Measurements from ENCODE around the gene S1PR2. TPM values are rescaled to one million over a fixed set of nuclear protein-coding genes. Genes with fewer than 3 reads are reported as not detected.
"Not testable (repeated sequence)": the region's sequence is repeated elsewhere in the genome, so short reads cannot be mapped to it uniquely, and the experiment has no call there.

The S1PR2 gene
- total RNA-seq, 2 donors from 2014 or later, result 4.5 to 8.5 TPM

GRCh38 chr19:10207026-10207425 is 24.1 kb downstream of the S1PR2 start:
- Histone ChIP-seq H3K4me1 (replicated peaks) (no peaks in the 10 kb centered on the region), H3K36me3 (no peaks in the 10 kb centered on the region), H3K27me3 (replicated peaks; ENCODE audit: insufficient read depth) (no peaks in the 10 kb centered on the region), H3K4me3 (no peak overlapping the region), H3K27ac (no peak overlapping the region), H3K9me3 (no peaks in the 10 kb centered on the region)
- no peak for TF ChIP-seq POLR2AphosphoS5 (IDR thresholded peaks at IDR 0.05)
- TF ChIP-seq, protein P1, sequence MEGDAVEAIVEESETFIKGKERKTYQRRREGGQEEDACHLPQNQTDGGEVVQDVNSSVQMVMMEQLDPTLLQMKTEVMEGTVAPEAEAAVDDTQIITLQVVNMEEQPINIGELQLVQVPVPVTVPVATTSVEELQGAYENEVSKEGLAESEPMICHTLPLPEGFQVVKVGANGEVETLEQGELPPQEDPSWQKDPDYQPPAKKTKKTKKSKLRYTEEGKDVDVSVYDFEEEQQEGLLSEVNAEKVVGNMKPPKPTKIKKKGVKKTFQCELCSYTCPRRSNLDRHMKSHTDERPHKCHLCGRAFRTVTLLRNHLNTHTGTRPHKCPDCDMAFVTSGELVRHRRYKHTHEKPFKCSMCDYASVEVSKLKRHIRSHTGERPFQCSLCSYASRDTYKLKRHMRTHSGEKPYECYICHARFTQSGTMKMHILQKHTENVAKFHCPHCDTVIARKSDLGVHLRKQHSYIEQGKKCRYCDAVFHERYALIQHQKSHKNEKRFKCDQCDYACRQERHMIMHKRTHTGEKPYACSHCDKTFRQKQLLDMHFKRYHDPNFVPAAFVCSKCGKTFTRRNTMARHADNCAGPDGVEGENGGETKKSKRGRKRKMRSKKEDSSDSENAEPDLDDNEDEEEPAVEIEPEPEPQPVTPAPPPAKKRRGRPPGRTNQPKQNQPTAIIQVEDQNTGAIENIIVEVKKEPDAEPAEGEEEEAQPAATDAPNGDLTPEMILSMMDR (IDR thresholded peaks at IDR 0.05), result no peak
- TF ChIP-seq POLR2A (IDR thresholded peaks at IDR 0.05), result no peak
- 100% methylated on average over 1 of the region's 1 CpG for WGBS
- intact Hi-C loops (cut with DNase I), result no loop called here
- DNase-seq (ENCODE audit: low spot score), result no peak

DNA sequence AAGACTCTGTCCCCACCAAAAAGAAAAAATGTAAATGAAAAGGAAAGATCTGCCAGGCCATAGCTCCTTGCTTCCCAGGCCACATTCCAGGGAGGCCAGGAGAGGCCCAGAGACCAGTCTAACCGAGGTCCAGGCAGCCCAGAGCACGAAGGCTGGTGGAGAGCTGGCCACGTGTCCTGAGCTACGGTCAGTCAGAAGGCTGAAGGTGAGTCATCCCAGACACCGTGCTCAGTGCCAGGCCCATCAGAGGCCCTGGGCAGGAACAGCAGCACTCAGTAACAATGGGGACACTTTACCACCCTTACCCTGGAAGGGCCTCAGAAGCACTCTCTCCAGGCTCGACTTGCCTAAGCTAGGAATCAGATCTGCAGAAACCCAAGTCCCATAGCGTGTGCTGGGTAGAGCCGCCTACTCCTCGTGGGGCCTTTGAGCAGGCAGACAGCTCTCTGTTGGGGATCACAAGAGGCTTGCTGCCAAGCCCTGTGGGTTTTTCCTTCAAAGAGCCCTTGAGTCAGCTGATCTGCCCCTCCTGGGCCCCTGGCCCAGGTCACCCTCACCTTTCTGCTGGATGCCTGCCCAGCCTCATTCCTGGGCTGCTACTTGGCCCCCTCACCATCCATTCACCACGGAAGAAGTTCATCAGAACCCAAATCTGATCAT is 24.8 kb downstream of the S1PR2 start:
- intact Hi-C loops (cut with DNase I), result no loop called here
- WGBS, result 65% methylated on average over 10 of the region's 10 CpGs
- no peak overlapping the region for H3K4me3 ChIP-seq
- H3K4me1 ChIP-seq (replicated peaks), result no peaks in the 10 kb centered on the region
- no peak for DNase-seq (ENCODE audit: low spot score)
- no peak overlapping the region for H3K27ac ChIP-seq
- no peaks in the 10 kb centered on the region for H3K9me3 ChIP-seq
- no peaks in the 10 kb centered on the region for H3K36me3 ChIP-seq
- H3K27me3 ChIP-seq (replicated peaks; ENCODE audit: insufficient read depth), result no peaks in the 10 kb centered on the region
- no peak for TF ChIP-seq POLR2A (IDR thresholded peaks at IDR 0.05)
- no peak for TF ChIP-seq POLR2AphosphoS5 (IDR thresholded peaks at IDR 0.05)
- TF ChIP-seq, protein P1 (IDR thresholded peaks at IDR 0.05), result no peak

DNA sequence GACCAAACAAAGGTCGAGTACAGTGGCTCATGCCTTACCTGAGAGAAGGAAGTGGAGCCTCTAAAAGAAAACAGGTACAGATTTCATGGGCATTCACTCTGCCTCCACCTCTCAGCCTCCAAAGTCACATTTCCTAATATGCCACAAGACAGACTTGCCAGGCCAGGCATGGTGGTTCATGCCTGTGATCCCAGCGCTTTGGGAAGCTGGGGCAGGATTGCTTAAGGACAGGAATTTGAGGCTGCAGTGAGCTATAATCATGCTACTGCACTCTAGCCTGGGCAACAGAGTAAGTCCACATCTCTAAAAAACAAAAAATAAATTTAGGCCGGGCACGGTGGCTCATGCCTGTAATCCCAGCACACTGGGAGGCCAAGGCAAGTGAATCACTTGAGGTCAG is 25.5 kb downstream of the S1PR2 start:
- TF ChIP-seq POLR2A (IDR thresholded peaks at IDR 0.05), result no peak
- H3K27ac ChIP-seq, result no peak overlapping the region
- intact Hi-C loops (cut with DNase I), result no loop called here

DNA sequence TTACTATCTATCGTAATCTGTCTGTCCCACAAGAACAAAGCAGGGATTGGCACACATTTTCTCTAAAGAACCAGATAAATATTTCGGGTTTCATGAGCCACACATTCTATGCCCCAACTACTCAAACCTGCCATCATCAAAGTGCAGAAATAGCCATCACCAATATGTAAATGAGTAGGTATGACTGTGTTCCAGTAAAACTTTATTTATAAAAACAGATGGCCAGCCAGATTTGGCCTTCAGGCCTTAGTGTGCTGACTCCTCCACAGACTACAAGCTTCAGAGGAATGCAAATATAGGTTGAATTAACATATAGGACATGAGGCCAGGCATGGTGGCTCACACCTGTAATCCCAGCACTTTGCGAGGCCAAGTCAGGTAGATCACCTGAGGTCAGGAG is 27.4 kb downstream of the S1PR2 start:
- H3K27ac ChIP-seq, result no peak overlapping the region
- no peaks in the 10 kb centered on the region for H3K9me3 ChIP-seq
- intact Hi-C loops (cut with DNase I), result no loop called here
- H3K36me3 ChIP-seq, result no peaks in the 10 kb centered on the region
- no peaks in the 10 kb centered on the region for H3K4me1 ChIP-seq (replicated peaks)
- H3K27me3 ChIP-seq (replicated peaks; ENCODE audit: insufficient read depth), result no peaks in the 10 kb centered on the region
- H3K4me3 ChIP-seq, result no peak overlapping the region
- DNase-seq (ENCODE audit: low spot score), result no peak
- whole genome bisulfite sequencing, result 95% methylated on average over 3 of the region's 3 CpGs
- no peak for TF ChIP-seq POLR2AphosphoS5 (IDR thresholded peaks at IDR 0.05)
- TF ChIP-seq, protein P1 (IDR thresholded peaks at IDR 0.05), result no peak
- TF ChIP-seq POLR2A (IDR thresholded peaks at IDR 0.05), result no peak

More for the DNA sequence above, 25.5 kb downstream of the S1PR2 start:
- Histone ChIP-seq H3K9me3 (no peaks in the 10 kb centered on the region), H3K36me3 (no peaks in the 10 kb centered on the region), H3K27me3 (replicated peaks; ENCODE audit: insufficient read depth) (no peaks in the 10 kb centered on the region), H3K4me1 (replicated peaks) (no peaks in the 10 kb centered on the region), H3K4me3 (no peak overlapping the region)
- no peak for DNase-seq (ENCODE audit: low spot score)
- 90% methylated on average over 4 of the region's 4 CpGs for WGBS

DNA sequence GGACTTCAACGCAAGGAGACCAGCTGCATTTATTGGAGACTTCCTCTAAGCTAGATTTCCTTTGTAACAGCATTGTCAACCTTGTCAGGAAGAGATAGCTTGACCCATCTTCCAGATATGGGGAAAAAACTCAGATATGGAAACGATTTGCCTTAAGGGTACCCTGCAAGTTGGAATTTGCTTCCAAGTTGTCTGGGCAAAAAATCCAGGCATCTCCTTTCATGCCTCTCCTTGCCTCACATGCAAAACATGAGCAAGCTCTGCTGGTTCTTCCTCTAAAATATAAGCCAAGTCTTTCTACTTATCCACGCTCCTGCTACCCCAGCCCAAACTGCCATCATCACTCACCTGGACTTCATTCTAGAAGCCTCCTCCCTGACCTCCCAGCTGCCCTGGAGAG is 30.0 kb downstream of the S1PR2 start:
- Histone ChIP-seq H3K4me1 (replicated peaks) (no peaks in the 10 kb centered on the region), H3K27ac (no peak overlapping the region), H3K36me3 (no peaks in the 10 kb centered on the region), H3K27me3 (replicated peaks; ENCODE audit: insufficient read depth) (no peaks in the 10 kb centered on the region), H3K9me3 (no peaks in the 10 kb centered on the region), H3K4me3 (no peak overlapping the region)
- WGBS, result 57% methylated on average over 3 of the region's 3 CpGs
- intact Hi-C loops (cut with DNase I), result no loop called here
- no peak for DNase-seq (ENCODE audit: low spot score)
- no peak for TF ChIP-seq POLR2AphosphoS5 (IDR thresholded peaks at IDR 0.05)
- no peak for TF ChIP-seq POLR2A (IDR thresholded peaks at IDR 0.05)
- TF ChIP-seq, protein P1 (IDR thresholded peaks at IDR 0.05), result no peak

DNA sequence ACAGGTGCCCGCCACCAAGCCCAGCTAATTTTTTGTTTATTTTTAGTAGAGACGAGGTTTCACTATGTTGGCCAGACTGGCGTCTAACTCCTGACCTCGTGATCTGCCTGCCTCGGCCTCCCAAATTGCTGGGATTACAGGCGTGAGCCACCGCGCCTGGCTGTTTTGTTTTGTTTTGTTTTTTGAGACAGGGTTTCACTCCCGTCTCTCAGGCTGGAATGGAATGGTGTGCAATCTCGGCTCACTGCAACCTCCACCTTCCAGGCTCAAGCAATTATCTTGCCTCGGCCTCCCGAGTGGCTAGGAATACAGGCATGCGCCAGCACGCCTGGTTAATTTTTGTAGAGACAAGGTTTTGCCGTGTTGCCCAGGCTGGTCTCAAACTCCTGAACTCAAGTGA is 31.0 kb downstream of the S1PR2 start:
- DNase-seq (ENCODE audit: low spot score); H3K9me3 ChIP-seq; H3K4me1 ChIP-seq (replicated peaks); H3K27me3 ChIP-seq (replicated peaks; ENCODE audit: insufficient read depth); H3K36me3 ChIP-seq; intact Hi-C loops (cut with DNase I); H3K27ac ChIP-seq; H3K4me3 ChIP-seq: not testable (repeated sequence)
- WGBS, result 82% methylated on average over 15 of the region's 15 CpGs

GRCh38 chr19:10198889-10199644 is 32.1 kb downstream of the S1PR2 start:
- 70% methylated on average over 11 of the region's 11 CpGs for WGBS

More at GRCh38 chr19:10198889-10199644, 32.1 kb downstream of the S1PR2 start:
- H3K27me3 ChIP-seq (replicated peaks; ENCODE audit: insufficient read depth); H3K4me3 ChIP-seq; intact Hi-C loops (cut with DNase I); H3K4me1 ChIP-seq (replicated peaks); H3K27ac ChIP-seq; DNase-seq (ENCODE audit: low spot score); H3K9me3 ChIP-seq; H3K36me3 ChIP-seq: not testable (repeated sequence)
